SK-N-SH treated with all-trans-retinoic acid at 6 μM for 48 hours (cell line): ENCODE data around the gene RNF138.
A peak's percentile ranks its signal among the peaks of the same experiment; 100 is the strongest.

Experiments used
- BACH2 ChIP-seq: fragments of 250-450 bp; sonication (Bioruptor Pico); IDR thresholded peaks from 2 replicates; pipeline ENCODE4 v1.9.0; 2021; ENCODE audit warnings: mild to moderate bottlenecking, borderline replicate concordance
- CSDC2 ChIP-seq: fragments of 250-450 bp; sonication (Bioruptor Pico); IDR thresholded peaks from 2 replicates; pipeline ENCODE4 v1.5.0; 2020; ENCODE audit warnings: mild to moderate bottlenecking, moderate library complexity
- ESRRG ChIP-seq: fragments of 250-450 bp; sonication (Bioruptor Pico); IDR thresholded peaks from 2 replicates; pipeline ENCODE4 v1.6.1; 2021; ENCODE audit warnings: mild to moderate bottlenecking
- GLIS3 ChIP-seq: fragments of 250-450 bp; sonication (Bioruptor Pico); IDR thresholded peaks from 2 replicates; pipeline ENCODE4 v1.5.0; 2020; ENCODE audit warnings: mild to moderate bottlenecking, moderate library complexity
- POU6F1 ChIP-seq: fragments of 250-450 bp; sonication (Bioruptor Pico); IDR thresholded peaks from 2 replicates; pipeline ENCODE4 v1.8.0; 2021; ENCODE audit warnings: low read depth, mild to moderate bottlenecking, moderate library complexity, borderline replicate concordance
- RARB ChIP-seq: fragments of 250-450 bp; sonication (Bioruptor Pico); IDR thresholded peaks from 2 replicates; pipeline ENCODE4 v1.8.0; 2021; ENCODE audit warnings: mild to moderate bottlenecking, moderate library complexity
- TOX ChIP-seq: fragments of 250-450 bp; sonication (Bioruptor Pico); IDR thresholded peaks from 2 replicates; pipeline ENCODE4 v1.8.0; 2021; ENCODE audit warnings: mild to moderate bottlenecking, moderate library complexity, borderline replicate concordance
- ZC3H10 ChIP-seq: fragments of 250-450 bp; sonication (Bioruptor Pico); IDR thresholded peaks from 2 replicates; pipeline ENCODE4 v1.5.1; 2021; ENCODE audit warnings: mild to moderate bottlenecking, moderate library complexity
- ZFP30 ChIP-seq: fragments of 450-650 bp; formaldehyde crosslinking; IDR thresholded peaks from 2 replicates; pipeline ENCODE4 v1.5.0; 2022; ENCODE audit warnings: mild to moderate bottlenecking, moderate library complexity
- ZNF70 ChIP-seq: fragments of 450-650 bp; formaldehyde crosslinking; IDR thresholded peaks from 2 replicates; pipeline ENCODE4 v1.5.0; 2020; ENCODE audit warnings: mild to moderate bottlenecking, moderate library complexity
- TF ChIP-seq, protein P1 (sequence below): fragments of 250-450 bp; sonication (Bioruptor Pico); IDR thresholded peaks from 2 replicates; pipeline ENCODE4 v1.5.1; 2021; ENCODE audit warnings: mild to moderate bottlenecking, moderate library complexity
- TF ChIP-seq, protein P2 (sequence below): fragments of 250-450 bp; sonication (Bioruptor Pico); IDR thresholded peaks from 2 replicates; pipeline ENCODE4 v1.5.1; 2020; ENCODE audit warnings: low read depth, mild to moderate bottlenecking, moderate library complexity
- TF ChIP-seq, protein P3 (sequence below): fragments of 250-450 bp; sonication (Bioruptor Pico); IDR thresholded peaks from 2 replicates; pipeline ENCODE4 v1.8.0; 2020; ENCODE audit warnings: mild to moderate bottlenecking, moderate library complexity, borderline replicate concordance
- TF ChIP-seq, protein P4 (sequence below): fragments of 250-450 bp; sonication (Bioruptor Pico); IDR thresholded peaks from 2 replicates; pipeline ENCODE4 v1.5.0; 2020; ENCODE audit warnings: mild to moderate bottlenecking, moderate library complexity

- TF ChIP-seq CSDC2 (CRISPR knock-in tag) (no peak), TOX (CRISPR knock-in tag) (0 out of 2 replicates have a peak, but pooled peaks have one; percentile 38), BACH2 (CRISPR knock-in tag) (no peak), ZNF70 (CRISPR knock-in tag) (no peak), ESRRG (CRISPR knock-in tag) (no peak), GLIS3 (CRISPR knock-in tag) (no peak), ZC3H10 (peak; percentile 65; the same call in 1 of the 2 replicates), POU6F1 (CRISPR knock-in tag) (no peak), RARB (no peak), ZFP30 (CRISPR knock-in tag) (no peak)
- TF ChIP-seq, protein P1, sequence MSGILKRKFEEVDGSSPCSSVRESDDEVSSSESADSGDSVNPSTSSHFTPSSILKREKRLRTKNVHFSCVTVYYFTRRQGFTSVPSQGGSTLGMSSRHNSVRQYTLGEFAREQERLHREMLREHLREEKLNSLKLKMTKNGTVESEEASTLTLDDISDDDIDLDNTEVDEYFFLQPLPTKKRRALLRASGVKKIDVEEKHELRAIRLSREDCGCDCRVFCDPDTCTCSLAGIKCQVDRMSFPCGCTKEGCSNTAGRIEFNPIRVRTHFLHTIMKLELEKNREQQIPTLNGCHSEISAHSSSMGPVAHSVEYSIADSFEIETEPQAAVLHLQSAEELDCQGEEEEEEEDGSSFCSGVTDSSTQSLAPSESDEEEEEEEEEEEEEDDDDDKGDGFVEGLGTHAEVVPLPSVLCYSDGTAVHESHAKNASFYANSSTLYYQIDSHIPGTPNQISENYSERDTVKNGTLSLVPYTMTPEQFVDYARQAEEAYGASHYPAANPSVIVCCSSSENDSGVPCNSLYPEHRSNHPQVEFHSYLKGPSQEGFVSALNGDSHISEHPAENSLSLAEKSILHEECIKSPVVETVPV (CRISPR knock-in tag): no peak
- TF ChIP-seq, protein P2, sequence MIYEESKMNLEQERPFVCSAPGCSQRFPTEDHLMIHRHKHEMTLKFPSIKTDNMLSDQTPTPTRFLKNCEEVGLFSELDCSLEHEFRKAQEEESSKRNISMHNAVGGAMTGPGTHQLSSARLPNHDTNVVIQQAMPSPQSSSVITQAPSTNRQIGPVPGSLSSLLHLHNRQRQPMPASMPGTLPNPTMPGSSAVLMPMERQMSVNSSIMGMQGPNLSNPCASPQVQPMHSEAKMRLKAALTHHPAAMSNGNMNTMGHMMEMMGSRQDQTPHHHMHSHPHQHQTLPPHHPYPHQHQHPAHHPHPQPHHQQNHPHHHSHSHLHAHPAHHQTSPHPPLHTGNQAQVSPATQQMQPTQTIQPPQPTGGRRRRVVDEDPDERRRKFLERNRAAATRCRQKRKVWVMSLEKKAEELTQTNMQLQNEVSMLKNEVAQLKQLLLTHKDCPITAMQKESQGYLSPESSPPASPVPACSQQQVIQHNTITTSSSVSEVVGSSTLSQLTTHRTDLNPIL: no peak
- TF ChIP-seq, protein P3, sequence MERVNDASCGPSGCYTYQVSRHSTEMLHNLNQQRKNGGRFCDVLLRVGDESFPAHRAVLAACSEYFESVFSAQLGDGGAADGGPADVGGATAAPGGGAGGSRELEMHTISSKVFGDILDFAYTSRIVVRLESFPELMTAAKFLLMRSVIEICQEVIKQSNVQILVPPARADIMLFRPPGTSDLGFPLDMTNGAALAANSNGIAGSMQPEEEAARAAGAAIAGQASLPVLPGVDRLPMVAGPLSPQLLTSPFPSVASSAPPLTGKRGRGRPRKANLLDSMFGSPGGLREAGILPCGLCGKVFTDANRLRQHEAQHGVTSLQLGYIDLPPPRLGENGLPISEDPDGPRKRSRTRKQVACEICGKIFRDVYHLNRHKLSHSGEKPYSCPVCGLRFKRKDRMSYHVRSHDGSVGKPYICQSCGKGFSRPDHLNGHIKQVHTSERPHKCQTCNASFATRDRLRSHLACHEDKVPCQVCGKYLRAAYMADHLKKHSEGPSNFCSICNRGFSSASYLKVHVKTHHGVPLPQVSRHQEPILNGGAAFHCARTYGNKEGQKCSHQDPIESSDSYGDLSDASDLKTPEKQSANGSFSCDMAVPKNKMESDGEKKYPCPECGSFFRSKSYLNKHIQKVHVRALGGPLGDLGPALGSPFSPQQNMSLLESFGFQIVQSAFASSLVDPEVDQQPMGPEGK (CRISPR knock-in tag): no peak
- TF ChIP-seq, protein P4, sequence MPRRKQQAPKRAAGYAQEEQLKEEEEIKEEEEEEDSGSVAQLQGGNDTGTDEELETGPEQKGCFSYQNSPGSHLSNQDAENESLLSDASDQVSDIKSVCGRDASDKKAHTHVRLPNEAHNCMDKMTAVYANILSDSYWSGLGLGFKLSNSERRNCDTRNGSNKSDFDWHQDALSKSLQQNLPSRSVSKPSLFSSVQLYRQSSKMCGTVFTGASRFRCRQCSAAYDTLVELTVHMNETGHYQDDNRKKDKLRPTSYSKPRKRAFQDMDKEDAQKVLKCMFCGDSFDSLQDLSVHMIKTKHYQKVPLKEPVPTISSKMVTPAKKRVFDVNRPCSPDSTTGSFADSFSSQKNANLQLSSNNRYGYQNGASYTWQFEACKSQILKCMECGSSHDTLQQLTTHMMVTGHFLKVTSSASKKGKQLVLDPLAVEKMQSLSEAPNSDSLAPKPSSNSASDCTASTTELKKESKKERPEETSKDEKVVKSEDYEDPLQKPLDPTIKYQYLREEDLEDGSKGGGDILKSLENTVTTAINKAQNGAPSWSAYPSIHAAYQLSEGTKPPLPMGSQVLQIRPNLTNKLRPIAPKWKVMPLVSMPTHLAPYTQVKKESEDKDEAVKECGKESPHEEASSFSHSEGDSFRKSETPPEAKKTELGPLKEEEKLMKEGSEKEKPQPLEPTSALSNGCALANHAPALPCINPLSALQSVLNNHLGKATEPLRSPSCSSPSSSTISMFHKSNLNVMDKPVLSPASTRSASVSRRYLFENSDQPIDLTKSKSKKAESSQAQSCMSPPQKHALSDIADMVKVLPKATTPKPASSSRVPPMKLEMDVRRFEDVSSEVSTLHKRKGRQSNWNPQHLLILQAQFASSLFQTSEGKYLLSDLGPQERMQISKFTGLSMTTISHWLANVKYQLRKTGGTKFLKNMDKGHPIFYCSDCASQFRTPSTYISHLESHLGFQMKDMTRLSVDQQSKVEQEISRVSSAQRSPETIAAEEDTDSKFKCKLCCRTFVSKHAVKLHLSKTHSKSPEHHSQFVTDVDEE (CRISPR knock-in tag): no peak
These were observed 34.9 kb downstream of the RNF138 start for GRCh38 chr18:32126538-32126937.
